Naive thymus-derived CD4-positive, alpha-beta T cell (primary cell): ENCODE data around the gene SERPINB3. TPM values are rescaled to one million over a fixed set of nuclear protein-coding genes. Genes with fewer than 3 reads are reported as not detected.
"Not testable (repeated sequence)": the region's sequence is repeated elsewhere in the genome, so short reads cannot be mapped to it uniquely, and the experiment has no call there.

Source experiments
- ATAC-seq: fragments of 150-1000 bp; cut with Tn5 transposase; 2 replicates; pipeline ENCODE4 v1.10.0; 2021; ENCODE audit warnings: mild to moderate bottlenecking, moderate library complexity
- CTCF ChIA-PET: fragments of 350-600 bp; sonication (Branson Sonifier 250); formaldehyde crosslinking; loops from one replicate; lab custom pipeline; 2021; ENCODE audit warnings: antibody characterized with exemption; lab: Charles Lee
- POLR2A ChIA-PET: fragments of 350-600 bp; sonication (Branson Sonifier 250); formaldehyde crosslinking; loops from one replicate; lab custom pipeline; 2021; ENCODE audit warnings: antibody characterized with exemption, inconsistent platforms; lab: Charles Lee
- DNase-seq, 9 donors: peaks; one replicate each; pipeline versions ENCODE4 v3.0.0 to v3.0.0-alpha.2; 2020 to 2022; ENCODE audit warnings: mixed read lengths in 1 of 9
- H3K27ac ChIP-seq: one replicate; pipeline ENCODE4 v1.7.0; 2013; ENCODE audit warnings: mild to moderate bottlenecking, low read depth, low read length, moderate library complexity
- H3K27me3 ChIP-seq, 2 donors: one replicate each; pipeline ENCODE4 v1.7.0; 2013; ENCODE audit warnings: low read length in 2 of 2, mild to moderate bottlenecking in 2 of 2, moderate library complexity in 2 of 2; ENCODE audit not compliant: control insufficient read depth in 2 of 2, insufficient read depth in 2 of 2
- H3K36me3 ChIP-seq, 3 experiments: 1 replicate in 2 of 3; 2 replicates in 1 of 3; pipeline ENCODE4 v1.7.0; 2013; ENCODE audit warnings: low read length in 3 of 3, mild to moderate bottlenecking in 3 of 3, moderate library complexity in 1 of 3; ENCODE audit not compliant: insufficient read depth in 3 of 3, control insufficient read depth in 2 of 3
- H3K4me1 ChIP-seq, 2 donors: one replicate each; pipeline ENCODE4 v1.7.0; 2013; ENCODE audit warnings: low read length in 2 of 2, mild to moderate bottlenecking in 2 of 2, moderate library complexity in 1 of 2; ENCODE audit not compliant: control insufficient read depth in 2 of 2, insufficient read depth in 2 of 2
- H3K4me3 ChIP-seq: 2 replicates; pipeline ENCODE4 v1.7.0; 2013; ENCODE audit warnings: mild to moderate bottlenecking, low read length
- H3K9me3 ChIP-seq, 3 experiments: 1 replicate in 2 of 3; 2 replicates in 1 of 3; pipeline ENCODE4 v1.7.0; 2013; ENCODE audit warnings: low read length in 3 of 3; ENCODE audit not compliant: control insufficient read depth in 2 of 3
- H3K27ac Mint-ChIP-seq, 9 donors: one replicate each; pipeline ENCODE4 v1.8.0; 2020 to 2022; ENCODE audit warnings: mixed read lengths in 9 of 9, mild to moderate bottlenecking in 8 of 9, moderate library complexity in 5 of 9, inconsistent platforms in 2 of 9
- H3K27me3 Mint-ChIP-seq, 5 donors: one replicate each; pipeline ENCODE4 v1.8.0; 2021 to 2022; ENCODE audit warnings: mixed read lengths in 5 of 5, mild to moderate bottlenecking in 1 of 5
- H3K36me3 Mint-ChIP-seq, 5 donors: one replicate each; pipeline ENCODE4 v1.8.0; 2020 to 2022; ENCODE audit warnings: mixed read lengths in 5 of 5, mild to moderate bottlenecking in 3 of 5, inconsistent platforms in 1 of 5
- H3K4me1 Mint-ChIP-seq, 7 donors: one replicate each; pipeline ENCODE4 v1.8.0; 2020 to 2022; ENCODE audit warnings: mixed read lengths in 7 of 7, mild to moderate bottlenecking in 3 of 7, inconsistent platforms in 1 of 7
- H3K4me3 Mint-ChIP-seq, 10 donors: one replicate each; pipeline ENCODE4 v1.8.0; 2020 to 2022; ENCODE audit warnings: mild to moderate bottlenecking in 10 of 10, mixed read lengths in 10 of 10, moderate library complexity in 6 of 10, inconsistent platforms in 2 of 10
- H3K9me3 Mint-ChIP-seq, 11 donors: one replicate each; pipeline ENCODE4 v1.8.0; 2020 to 2022; ENCODE audit warnings: mixed read lengths in 11 of 11, mild to moderate bottlenecking in 4 of 11, inconsistent platforms in 1 of 11, moderate library complexity in 1 of 11
- intact Hi-C, 2 donors: fragments of 100-400 bp; cut with micrococcal nuclease; formaldehyde crosslinking; loops; one replicate each; pipeline ENCODE4 v1.15.1; 2023
- polyA plus RNA-seq, 2 donors: library from polyadenylated mRNA; unstranded; fragments of 300-500 nt; fragmentation: Illumina TruSeq; gene quantifications; one replicate each; pipeline ENCODE4 v1.2.3, GENCODE V29; 2021
- total RNA-seq, 6 experiments: library from RNA in 5 of 6; stranded (reverse) in 5 of 6; gene quantifications; 1 replicate in 5 of 6; 2 replicates in 1 of 6; pipeline ENCODE4 v1.2.3 and lab custom pipeline; 2021 to 2026

SERPINB3 gene
- total and polyA plus RNA-seq, 7 experiments from 2014 or later = not detected

DNA sequence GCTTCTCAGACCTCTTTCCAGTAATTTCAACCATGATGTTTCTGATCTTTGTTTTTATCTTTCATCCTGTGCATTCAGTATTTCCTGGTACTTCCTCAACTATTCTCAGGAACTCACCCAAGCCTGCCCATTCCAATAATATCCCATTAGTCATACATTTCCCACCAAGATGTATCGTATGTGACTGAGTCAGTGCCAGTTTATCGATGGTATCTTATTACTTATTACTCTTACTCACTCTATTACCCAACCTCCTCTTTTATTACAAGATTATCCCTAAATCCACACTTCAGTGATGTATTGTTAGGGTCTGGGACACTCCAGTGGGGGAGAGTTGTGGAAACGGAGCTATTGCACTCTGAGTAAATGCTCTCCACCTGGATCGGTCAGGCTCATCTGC is 2.8 kb downstream of the SERPINB3 start:
- ATAC-seq, H3K4me1 ChIP-seq, H3K27me3 Mint-ChIP-seq, intact Hi-C loops, H3K36me3 ChIP-seq, POLR2A ChIA-PET, H3K27ac Mint-ChIP-seq, H3K27me3 ChIP-seq, H3K4me3 ChIP-seq, H3K9me3 ChIP-seq, CTCF ChIA-PET, H3K4me1 Mint-ChIP-seq, H3K9me3 Mint-ChIP-seq, H3K27ac ChIP-seq, H3K36me3 Mint-ChIP-seq, DNase-seq, H3K4me3 Mint-ChIP-seq: not testable (repeated sequence)

DNA sequence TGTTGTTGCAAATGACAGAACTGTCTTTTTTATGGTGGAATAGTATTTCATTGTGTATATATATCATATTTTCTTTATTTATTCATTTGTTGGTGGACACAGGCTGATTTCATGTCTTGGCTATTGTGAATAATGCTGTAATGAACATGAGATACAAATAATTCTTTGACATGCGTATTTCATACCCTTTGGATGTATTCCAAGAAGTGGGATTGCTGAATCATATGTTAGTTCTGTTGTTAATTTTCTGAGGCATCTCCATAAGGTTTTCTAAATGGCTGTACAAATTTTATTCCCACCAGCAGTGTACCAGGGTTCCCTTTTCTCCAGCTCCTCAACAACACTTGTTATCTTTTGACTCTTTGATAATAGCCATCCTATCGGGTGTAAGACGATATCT is 11.4 kb downstream of the SERPINB3 start:
- H3K27me3 ChIP-seq, CTCF ChIA-PET, H3K4me1 Mint-ChIP-seq, H3K27ac ChIP-seq, H3K27ac Mint-ChIP-seq, H3K36me3 Mint-ChIP-seq, ATAC-seq, intact Hi-C loops, H3K9me3 ChIP-seq, H3K4me3 ChIP-seq, H3K9me3 Mint-ChIP-seq, POLR2A ChIA-PET, DNase-seq, H3K4me3 Mint-ChIP-seq, H3K4me1 ChIP-seq, H3K36me3 ChIP-seq: not testable (repeated sequence)
- peaks cover 0 to 15% (median 8%) of the 10 kb centered on the region in 5 donors for H3K27me3 Mint-ChIP-seq

DNA sequence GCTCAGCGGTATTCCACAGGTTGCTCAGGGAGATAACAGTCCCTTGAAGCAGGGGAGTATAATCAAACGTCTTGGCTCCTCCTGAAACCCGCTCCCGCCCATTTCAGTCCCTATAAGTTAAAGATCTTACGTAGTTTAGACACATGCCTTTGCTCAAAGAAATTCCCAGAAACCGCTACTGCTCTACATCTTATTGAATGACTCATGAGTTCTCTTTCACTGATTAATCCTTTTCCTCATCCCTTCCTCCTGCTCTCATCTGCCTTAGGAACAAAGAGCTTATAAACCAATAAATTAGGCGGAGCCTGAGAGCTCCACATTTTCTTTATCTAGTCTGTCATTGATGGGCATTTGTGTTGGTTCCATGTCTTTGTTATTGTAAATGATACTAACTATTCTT is 13.5 kb downstream of the SERPINB3 start:
- Mint-ChIP-seq H3K36me3 (no peaks in the 10 kb centered on the region), H3K4me3 (no peak overlapping the region), H3K9me3 (no peaks in the 10 kb centered on the region), H3K27ac (no peak overlapping the region), H3K27me3 (peaks cover 0 to 18% (median 8%) of the 10 kb centered on the region in 5 donors), H3K4me1 (no peaks in the 10 kb centered on the region)
- Histone ChIP-seq H3K9me3 (no peaks in the 10 kb centered on the region), H3K27ac (no peak overlapping the region), H3K36me3 (no peaks in the 10 kb centered on the region), H3K4me1 (no peaks in the 10 kb centered on the region), H3K4me3 (no peak overlapping the region), H3K27me3 (no peaks in the 10 kb centered on the region)
- DNase-seq = no peak
- intact Hi-C loops = no loop called here
- ChIA-PET POLR2A (no interaction called here), CTCF (no interaction called here)
- no peak for ATAC-seq

DNA sequence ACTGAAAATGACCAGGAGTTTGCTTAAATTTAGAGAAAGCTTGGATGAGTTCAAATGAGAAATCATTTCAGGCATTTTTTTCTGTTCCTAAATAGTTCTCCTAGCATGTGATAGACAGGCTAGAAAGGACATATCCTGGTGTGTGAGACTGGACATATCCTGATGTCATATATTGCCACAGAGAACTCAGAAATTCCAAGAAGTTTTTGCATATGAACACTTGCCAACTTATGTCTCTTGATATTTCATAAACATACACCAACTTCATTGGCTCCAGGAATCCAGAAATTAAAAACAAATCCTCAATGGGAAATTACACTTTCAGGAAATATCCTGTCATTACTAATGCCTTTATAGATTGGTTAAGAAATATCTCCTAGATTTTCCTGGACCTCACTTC is 14.8 kb downstream of the SERPINB3 start:
- no peak overlapping the region for H3K27ac Mint-ChIP-seq
- POLR2A ChIA-PET = no interaction called here
- no peaks in the 10 kb centered on the region for H3K36me3 Mint-ChIP-seq

DNA sequence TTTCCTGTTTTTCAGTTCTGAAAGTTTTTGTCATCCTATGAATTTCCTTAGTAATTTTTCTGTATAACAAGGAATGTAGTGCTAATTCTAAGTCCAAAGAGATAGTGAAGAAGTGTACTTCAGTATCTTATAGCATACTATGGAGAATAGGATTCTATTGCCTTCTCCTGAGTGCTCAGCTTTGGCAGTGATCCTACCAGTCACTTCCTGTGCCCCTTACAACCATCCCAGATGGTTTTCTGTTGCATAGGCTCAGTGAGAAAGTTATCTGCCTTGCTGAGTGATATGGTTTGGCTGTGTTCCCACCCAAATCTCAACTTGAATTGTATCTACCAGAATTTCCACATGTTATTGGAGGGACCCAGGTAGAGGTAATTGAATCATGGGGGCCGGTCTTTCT is 17.0 kb downstream of the SERPINB3 start:
- H3K27ac Mint-ChIP-seq, H3K4me3 Mint-ChIP-seq, intact Hi-C loops, POLR2A ChIA-PET, H3K9me3 ChIP-seq, H3K36me3 Mint-ChIP-seq, H3K36me3 ChIP-seq, ATAC-seq, DNase-seq, CTCF ChIA-PET, H3K9me3 Mint-ChIP-seq, H3K27me3 ChIP-seq, H3K27ac ChIP-seq, H3K4me3 ChIP-seq, H3K4me1 Mint-ChIP-seq, H3K4me1 ChIP-seq: not testable (repeated sequence)
- peaks cover 0 to 18% (median 6%) of the 10 kb centered on the region in 5 donors for H3K27me3 Mint-ChIP-seq

More for the DNA sequence above, 14.8 kb downstream of the SERPINB3 start:
- no peaks in the 10 kb centered on the region for H3K4me1 ChIP-seq
- H3K9me3 ChIP-seq = no peaks in the 10 kb centered on the region
- Mint-ChIP-seq H3K9me3 (no peaks in the 10 kb centered on the region), H3K4me3 (no peak overlapping the region), H3K4me1 (no peaks in the 10 kb centered on the region), H3K27me3 (peaks cover 0 to 18% (median 8%) of the 10 kb centered on the region in 5 donors)
- no peak overlapping the region for H3K4me3 ChIP-seq
- CTCF ChIA-PET = no interaction called here
- no peaks in the 10 kb centered on the region for H3K27me3 ChIP-seq
- no peaks in the 10 kb centered on the region for H3K36me3 ChIP-seq
- ATAC-seq (no peak), DNase-seq (no peak)
- intact Hi-C loops = no loop called here
- no peak overlapping the region for H3K27ac ChIP-seq

DNA sequence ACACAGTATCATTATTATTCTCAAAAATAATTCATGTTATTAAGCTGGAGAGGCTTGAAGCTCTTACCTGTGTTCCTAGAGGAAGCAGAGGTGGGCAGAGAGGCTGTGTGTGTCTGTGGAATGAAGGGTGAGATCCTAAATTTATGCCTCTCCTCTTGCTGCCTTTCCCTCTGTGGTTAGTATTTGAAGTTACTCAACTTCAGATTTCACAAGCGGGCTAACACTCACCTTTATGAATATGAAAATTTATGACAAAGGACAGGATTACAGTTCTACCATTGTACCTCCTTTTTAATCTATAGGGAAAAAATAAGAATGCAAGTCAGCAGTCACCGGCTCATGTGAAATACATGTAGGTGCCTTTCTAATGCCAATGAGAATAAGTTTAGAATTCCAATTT is 17.6 kb downstream of the SERPINB3 start, which contains the start of gene SERPINB4:
Gene SERPINB4, minus strand, starts transcription at position 115 of the 400 bp plus-strand sequence. CDS start 679 bp downstream, outside the sequence.
- H3K36me3 Mint-ChIP-seq, H3K27ac ChIP-seq, H3K9me3 Mint-ChIP-seq, DNase-seq, H3K27me3 ChIP-seq, CTCF ChIA-PET, H3K4me3 ChIP-seq, intact Hi-C loops, H3K9me3 ChIP-seq, POLR2A ChIA-PET, H3K4me3 Mint-ChIP-seq, ATAC-seq, H3K36me3 ChIP-seq, H3K4me1 ChIP-seq, H3K4me1 Mint-ChIP-seq, H3K27ac Mint-ChIP-seq: not testable (repeated sequence)
- H3K27me3 Mint-ChIP-seq = peaks cover 0 to 18% (median 6%) of the 10 kb centered on the region in 5 donors

DNA sequence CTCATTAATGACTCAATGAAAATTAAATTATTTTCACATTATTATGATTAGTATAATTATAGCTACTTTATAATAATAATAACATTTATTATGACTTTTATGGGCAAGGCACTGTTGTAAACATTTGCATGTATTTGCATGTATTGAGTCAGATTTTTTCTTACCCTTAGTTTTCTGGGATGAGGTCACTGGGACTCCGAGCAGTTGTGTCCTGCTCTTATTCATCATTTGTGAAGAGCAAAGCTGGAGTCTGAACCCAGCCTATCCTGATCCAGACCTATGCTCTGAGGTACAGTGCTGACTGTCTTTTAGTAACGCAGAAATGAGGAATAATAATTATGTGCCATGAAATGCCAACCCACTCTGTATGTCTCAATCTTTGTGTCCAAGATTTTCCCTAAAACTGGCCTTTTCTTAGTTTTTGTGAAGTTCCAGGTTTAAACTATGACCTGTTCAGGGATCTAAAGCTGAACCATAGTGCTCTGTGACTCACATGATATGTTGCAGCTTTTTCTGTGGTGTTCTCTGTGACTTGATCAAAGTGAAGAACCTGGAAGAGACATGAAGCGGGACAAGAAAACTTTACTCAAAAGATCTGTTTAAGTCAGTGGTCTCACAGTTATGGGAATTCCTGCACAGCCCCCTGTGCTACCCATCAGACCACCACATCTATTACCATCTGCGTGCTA is 18.9 kb downstream of the SERPINB3 start:
- CTCF ChIA-PET, H3K36me3 Mint-ChIP-seq, H3K27me3 ChIP-seq, H3K9me3 Mint-ChIP-seq, H3K4me1 ChIP-seq, H3K4me3 ChIP-seq, H3K4me1 Mint-ChIP-seq, H3K36me3 ChIP-seq, H3K9me3 ChIP-seq, ATAC-seq, H3K27ac ChIP-seq, intact Hi-C loops, H3K27ac Mint-ChIP-seq, DNase-seq, H3K4me3 Mint-ChIP-seq: not testable (repeated sequence)
- peaks cover 0 to 14% (median 6%) of the 10 kb centered on the region in 5 donors for H3K27me3 Mint-ChIP-seq
- POLR2A ChIA-PET = interaction anchor here (0.6 kb wide), 1 partner anchor 299 kb away, joined by 3 read pairs; no protein-coding TSS in a partner anchor
